NCI-H748 treated with DMSO at 0.1 percent for 48 hours (cell line): ENCODE data around the gene LCT.

Experiments
- DNase-seq: peaks from one replicate; lab custom pipeline; 2025; lab: John Stamatoyannopoulos, UW

LCT gene

DNA sequence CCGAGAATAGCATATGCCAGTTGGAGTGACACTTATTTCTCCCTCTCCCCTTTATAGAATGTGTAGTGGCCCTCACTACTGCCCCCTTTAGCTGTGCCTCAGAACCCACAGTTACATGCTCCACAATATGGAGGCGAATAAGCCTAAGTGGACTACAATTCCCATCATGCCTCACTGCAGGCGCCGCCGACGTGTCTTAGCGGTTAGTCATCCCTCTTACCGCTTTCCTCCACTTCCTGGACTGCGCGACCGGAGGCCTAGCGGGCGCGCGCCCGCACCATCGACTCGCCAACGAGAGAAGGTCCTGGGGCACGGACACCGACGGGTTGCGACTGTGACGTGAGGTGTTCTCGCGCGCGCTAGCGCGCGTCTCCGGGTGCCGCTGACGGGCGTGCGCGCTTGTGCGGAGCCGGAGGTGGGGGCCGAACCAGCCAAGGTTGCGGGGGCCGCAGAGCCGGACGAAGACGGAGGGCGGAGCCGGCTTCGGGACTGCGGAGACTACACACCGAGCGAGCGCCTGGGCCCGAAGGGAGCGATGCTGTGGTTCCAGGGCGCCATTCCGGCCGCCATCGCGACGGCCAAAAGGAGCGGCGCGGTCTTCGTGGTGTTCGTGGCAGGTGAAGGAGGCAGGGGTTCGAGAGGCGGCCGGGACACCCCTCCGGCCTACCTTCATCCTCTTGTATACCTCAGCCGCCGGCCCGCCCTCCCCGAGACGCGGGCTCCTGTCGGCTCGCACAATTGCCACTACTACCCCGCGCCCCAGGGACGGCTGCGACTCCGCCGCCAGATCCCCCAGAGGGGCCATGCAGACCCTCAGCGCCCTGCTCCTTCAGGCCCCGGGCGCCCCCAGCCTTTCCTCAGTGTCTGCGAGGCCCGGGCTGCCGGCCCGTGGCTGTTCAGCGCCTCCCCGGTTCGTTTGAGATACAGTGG lies 95.3 kb downstream of the LCT start, which contains the start of gene UBXN4:
Gene UBXN4, plus strand, starts transcription at position 461 of the 930 bp plus-strand sequence. Its CDS starts 75 bp downstream, at position 536.
- peak; percentile 84 for DNase-seq

DNA sequence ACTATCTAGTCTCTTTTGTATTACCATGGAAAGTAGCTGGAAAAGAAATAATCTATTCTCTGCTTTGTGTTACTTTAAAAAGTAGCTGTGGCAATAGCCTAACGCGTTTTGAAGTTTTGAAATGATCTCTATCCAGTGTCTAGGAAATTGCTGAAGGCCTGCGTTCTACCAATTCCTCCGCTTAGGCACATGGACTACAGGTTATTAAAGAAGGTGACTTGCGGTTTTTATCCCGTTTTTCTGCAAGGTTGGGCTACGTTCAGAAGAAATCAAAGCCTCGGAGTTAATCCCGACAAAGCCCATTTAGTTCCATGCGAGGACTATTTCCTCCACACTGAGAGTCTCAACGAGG lies 96.0 kb downstream of the LCT start:
- DNase-seq, result no peak

DNA sequence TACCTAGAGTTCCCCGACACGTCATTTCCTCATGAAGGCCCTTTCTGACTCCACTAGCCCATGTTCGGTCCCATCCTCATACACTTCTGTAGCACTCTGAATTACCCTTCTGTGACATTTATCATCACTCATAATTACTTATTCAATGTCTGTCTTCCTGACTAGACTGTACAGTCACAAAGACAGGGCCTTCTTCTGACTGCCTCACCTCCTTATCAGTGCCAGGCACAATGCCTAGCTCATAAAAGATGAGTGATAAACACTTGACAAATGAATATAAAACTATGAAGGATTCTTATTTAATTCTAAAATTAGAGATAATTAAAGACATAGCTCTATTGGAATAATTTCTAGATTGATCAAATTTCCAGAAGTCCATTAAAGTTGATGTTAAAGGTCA lies 96.8 kb downstream of the LCT start:
- no peak for DNase-seq
